EH (cell line): ENCODE data around the gene PVRIG.
A peak's percentile ranks its signal among the peaks of the same experiment; 100 is the strongest.
"Not testable (repeated sequence)": the region's sequence is repeated elsewhere in the genome, so short reads cannot be mapped to it uniquely, and the experiment has no call there.

Source experiments
- DNase-seq: peaks from one replicate; pipeline ENCODE4 v3.0.0-alpha.2; 2015; ENCODE audit warnings: low read depth

Gene PVRIG

DNA sequence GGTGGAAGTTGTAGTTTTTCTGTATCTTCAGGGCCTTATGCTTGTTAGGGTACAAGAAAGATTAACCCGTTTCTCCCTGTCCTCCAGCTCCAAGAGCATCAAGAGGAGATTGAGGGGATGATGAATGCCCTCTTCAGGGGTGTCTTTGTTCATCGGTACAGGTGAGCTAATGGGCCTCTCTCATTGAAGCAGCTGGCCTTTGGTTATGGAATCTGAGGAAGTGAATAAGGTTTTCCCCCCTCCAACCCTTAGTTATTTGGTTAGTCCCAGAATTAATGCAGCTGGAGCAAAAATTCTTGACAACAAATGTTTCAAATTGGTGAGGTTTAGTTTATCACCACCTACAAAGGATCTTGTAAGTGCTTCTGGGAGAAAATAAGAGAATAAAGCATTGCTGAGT, 24.5 kb upstream of the PVRIG start:
- no peak for DNase-seq

DNA sequence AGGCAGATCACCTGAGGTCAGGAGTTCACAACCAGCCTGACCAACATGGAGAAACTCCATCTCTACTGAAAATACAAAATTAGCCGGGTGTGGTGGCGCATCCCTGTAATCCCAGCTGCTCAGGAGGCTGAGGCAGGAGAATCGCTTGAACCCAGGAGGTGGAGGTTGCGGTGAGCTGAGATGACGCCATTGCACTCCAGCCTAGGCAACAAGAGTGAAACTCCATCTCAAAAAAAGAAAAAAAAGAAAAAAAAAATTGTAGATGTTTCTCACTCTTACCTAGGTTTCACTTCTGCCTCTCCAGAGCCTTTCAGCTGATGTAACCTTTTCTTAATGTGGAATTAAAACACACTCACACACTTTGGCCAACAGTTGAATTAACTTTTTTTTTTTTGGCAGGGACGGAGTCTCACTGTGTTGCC, 23.8 kb upstream of the PVRIG start:
- DNase-seq: not testable (repeated sequence)

DNA sequence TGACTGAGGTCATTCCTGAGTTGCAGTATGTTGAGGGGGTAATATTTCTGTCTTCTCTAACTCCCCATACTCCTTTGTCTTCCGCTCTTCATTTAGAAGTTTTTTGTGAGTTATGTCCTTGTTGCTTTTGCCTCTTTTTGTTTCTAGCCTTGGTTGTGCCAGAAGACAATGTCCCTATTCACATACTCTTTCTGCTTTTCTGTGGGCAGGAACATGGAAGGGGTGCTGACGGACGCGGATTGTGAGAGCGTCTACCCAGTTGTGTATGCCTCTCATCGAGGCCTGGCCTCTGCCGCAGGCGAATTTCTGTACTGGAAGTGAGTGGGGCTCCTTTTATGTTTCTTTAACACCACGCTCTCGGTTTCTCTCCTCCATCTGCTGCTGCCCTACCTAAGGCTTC, 21.5 kb upstream of the PVRIG start:
- no peak for DNase-seq

DNA sequence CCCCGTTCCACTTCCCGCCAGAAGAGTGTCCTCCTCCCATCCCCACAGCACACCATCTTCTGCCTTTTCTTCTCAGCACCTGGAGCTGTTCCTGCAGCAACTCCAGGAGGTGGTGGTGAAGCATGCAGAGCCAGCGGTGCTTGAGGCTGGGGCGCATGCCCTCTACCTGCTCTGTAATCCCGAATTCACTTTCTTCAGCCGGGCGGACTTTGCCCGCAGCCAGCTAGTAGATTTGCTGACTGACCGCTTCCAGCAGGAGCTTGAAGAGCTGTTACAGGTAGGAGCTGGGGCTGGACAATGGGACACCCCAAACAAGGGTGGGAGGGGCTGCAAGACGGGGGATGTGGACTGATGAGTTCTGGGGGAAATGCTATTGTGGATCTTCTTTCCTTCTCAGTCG, 19.1 kb upstream of the PVRIG start:
- DNase-seq: no peak

DNA sequence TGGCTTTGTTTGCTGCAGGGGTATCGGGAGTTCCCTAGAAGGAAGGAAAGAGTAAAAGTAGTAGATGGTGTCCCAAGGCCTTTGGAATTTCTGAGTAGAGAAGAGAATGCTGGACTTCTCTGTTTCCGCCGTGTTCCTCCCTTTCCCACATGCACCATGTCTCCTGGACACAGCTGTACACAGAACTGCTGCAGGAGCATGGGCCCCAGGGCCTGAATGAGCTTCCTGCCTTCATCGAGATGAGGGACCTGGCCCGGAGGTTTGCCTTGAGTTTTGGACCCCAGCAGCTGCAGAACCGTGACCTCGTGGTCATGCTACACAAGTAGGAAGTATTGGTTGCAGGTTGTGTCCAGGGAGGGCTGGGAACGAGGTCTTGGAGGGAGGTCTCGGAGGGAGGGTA, 15.3 kb upstream of the PVRIG start:
- no peak for DNase-seq

DNA sequence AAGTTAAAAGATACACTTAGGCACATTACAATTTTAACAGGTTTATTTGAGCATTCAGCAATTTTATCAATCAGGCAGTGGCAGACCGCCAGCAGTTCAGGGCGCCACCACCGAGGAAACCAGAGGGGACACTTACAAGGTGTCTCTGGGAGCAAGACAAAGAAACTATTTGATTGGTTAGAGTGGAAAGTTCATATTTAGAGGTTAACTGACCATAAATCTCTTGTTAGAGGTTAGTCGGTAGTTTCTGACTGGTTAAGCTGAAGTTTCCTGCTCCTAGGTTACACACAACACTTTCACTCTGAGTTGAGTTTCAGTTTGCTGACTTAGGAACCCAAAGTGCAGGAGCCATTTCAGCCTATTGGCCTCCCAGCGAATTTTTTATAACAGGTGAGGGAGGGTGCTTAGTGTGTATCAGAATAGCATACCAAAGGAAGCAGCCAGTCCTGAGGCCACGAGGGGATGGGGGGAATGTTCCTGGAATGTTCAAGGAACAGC, 10.8 kb upstream of the PVRIG start:
- no peak for DNase-seq

DNA sequence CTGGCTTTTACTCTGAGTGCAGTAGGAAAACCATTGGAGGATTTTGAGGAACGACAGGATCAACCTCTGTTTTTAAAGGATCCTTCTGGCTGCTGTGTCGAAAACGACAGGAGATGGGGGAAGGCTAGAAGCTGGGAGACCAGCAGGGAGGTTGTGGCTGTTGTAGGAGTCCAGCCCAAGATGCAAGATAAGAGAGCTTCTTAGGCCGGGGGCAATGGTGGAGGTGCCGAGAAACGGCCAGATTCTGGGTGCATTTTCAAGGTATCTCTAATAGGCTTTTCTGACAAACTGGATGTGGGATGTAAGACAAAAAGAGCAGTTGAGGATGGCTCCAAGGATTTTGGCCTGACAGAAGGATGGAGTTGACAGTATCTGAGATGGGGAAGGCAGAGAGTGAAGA, 10.3 kb upstream of the PVRIG start:
- no peak for DNase-seq

DNA sequence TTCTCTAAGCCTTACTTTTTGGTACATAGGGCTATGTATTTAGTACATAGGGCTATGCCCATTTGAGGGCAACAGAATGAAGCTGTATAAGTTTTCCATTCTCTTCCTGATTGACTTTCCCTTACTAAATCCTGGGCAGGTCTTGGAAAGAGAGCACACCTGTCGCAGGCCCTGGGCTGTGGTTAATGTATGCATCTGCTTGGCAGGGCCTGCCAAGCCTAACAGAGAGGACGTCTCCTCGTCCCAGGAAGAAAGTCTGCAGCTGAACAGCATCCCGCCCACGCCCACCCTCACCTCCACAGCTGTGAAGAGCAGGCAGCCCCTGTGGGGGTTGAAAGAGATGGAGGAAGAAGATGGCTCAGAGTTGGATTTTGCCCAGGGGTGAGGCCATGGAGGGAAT, 8.9 kb upstream of the PVRIG start:
- DNase-seq: no peak

DNA sequence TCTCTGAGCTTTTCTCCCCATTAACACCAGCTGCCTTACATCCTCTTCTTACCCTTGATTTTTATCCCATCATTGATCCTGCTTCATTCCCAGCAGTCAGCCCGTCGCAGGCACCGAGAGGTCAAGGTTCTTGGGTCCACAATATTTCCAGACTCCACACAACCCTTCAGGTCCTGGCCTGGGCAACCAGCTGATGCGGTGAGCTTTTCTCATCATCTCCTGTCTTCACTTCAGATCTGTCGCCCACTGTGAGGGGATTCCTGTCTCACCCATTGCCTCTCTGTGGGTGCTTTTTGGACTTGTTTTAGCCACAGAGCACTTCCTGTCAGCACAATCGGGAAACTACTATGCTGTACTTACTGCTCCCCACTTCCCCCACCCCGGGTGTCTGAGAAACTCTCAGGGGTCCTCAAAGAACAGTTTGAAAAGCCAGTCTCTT, 8.4 kb upstream of the PVRIG start:
- no peak for DNase-seq

DNA sequence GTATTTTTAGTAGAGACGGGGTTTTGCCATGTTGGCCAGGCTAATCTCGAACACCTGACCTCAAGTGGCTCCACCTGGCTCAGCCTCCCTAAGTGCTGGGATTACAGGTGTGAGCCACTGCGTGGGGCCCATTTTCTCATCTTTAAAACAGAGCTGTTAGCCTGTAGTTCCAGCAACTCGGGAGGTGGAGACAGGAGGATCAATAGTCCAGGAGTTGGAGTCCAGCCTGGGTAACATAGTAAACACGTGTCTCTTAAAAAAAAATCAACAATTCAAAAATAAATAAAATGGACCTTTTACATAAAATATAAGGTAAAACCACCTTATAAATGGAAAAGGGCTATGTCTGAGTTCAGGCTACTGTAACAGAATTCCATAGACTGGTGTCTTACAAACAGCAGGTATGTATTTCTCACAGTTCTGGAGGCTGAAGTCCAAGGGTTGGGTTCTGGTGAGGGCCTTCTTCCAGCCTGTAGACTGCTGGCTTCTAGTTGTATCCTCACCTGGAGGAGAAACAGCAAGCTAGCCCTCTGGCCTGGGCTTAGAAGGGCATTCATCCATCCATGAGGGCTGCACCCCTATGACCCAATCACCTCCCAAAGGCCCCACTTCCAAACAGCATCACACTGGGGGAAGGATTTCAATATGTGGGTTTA, 7.0 kb upstream of the PVRIG start:
- DNase-seq: no peak

DNA sequence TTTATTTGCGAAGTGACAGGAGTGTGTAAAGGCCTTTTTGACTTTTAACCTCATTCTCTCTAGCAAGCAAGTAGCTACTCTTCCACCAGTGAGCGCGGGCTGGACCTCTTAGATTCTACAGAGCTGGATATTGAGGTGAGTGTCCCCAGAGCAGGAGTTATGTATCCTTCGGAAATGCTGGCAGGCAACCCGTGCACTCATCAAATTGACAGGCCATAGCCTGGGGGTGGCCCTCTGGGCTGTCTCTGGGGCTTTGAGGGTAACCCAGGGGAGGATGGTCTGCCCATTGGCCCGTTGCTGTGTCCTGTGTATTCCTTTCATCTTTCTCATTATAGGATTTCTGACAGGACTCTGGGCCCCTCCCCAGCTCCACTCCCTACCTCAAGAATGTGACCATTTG, 6.1 kb upstream of the PVRIG start:
- no peak for DNase-seq

DNA sequence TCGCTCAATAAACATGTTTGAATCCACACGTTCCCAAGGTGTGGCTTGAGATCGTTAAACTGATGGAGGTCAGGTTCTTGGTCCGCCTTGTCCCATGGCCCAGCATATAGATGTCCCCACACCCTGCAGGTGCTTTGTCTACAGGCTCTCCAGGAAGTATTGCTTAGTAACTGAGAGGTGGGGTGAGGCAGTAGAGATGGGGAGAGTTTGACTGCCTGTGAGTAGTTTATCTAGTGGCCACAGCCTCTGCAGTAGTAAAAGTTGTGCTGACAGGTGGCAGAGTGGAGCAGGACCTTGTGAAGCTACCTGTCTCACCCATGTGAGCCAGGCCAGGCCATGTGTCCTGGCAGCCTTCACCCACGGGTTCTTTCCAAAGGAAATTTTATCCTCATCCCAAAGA, 5.4 kb upstream of the PVRIG start:
- not testable (repeated sequence) for DNase-seq

DNA sequence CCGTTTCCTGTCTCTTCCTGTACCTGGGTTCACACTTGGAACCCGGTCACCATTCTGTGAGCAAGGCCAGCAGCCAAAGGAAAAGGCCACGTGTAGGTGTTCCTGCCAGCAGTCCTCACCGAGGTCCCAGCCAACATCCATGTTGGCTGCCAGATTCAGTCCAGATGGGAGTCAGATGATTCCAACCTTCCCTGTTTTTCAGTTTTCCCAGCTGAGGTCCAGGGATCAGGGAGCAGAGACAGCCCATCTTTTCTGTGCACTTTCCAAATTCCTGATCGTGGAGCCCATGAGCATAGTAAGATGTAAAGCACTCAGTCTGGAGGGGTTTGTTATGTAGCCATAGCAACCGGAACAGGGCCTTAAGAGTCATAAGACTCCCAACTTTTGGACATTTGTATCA, 3.9 kb upstream of the PVRIG start:
- DNase-seq: peak; percentile 35

DNA sequence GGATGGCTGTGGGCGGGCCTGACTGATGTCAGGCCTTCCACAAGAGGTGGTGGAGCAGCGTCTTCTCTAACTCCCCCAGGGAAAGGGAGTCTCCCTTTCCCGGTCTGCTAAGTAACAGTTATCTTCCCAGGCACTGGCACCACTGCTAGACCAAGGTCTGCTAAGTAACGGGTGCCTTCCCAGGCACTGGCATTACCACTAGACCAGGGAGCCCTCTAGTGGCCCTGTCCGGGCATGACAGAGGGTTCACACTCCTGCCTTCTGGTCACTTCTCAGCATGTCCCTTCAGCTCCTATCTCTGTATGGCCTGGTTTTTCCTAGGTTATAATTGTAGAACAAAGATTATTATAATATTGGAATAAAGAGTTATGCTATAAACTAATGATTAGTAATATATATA, 1.8 kb upstream of the PVRIG start:
- peak; percentile 59 for DNase-seq

DNA sequence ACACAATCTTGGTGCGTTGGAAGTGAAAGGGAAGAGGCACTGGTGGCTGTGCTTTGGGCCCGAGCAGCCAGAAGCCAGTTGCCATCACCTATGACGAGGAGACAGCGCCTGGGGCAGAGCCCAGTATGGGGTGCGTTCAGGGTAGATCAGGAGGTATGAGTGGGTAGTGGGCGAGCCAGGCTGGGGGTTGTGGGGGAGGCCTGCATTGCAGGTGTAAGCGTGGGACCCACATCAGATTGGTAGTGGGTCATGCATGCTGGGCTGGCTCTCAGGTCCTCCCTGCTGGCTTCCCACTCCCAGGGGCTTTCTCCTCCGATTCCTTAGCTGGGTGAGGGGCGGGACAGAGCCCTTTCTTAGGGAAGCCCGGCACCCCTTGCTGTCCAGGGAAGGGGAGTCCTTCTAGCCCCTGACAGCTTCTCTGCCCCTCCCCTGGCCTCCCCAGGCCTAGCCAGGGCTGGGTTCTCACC, 445 bp upstream of the PVRIG start:
- DNase-seq: no peak

DNA sequence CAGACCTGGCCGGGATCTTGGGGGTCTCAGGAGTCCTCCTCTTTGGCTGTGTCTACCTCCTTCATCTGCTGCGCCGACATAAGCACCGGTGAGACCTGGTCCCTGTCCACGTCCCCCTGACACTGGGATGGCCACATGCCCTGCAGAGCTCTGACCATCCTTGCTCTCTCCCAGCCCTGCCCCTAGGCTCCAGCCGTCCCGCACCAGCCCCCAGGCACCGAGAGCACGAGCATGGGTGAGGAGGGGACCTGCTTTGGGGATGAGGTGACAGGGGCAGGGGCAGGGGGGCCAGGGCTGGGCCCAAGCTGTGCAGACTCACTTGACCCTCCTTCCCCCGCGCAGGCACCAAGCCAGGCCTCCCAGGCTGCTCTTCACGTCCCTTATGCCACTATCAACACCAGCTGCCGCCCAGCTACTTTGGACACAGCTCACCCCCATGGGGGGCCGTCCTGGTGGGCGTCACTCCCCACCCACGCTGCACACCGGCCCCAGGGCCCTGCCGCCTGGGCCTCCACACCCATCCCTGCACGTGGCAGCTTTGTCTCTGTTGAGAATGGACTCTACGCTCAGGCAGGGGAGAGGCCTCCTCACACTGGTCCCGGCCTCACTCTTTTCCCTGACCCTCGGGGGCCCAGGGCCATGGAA, 959 bp downstream of the PVRIG start:
- no peak for DNase-seq

DNA sequence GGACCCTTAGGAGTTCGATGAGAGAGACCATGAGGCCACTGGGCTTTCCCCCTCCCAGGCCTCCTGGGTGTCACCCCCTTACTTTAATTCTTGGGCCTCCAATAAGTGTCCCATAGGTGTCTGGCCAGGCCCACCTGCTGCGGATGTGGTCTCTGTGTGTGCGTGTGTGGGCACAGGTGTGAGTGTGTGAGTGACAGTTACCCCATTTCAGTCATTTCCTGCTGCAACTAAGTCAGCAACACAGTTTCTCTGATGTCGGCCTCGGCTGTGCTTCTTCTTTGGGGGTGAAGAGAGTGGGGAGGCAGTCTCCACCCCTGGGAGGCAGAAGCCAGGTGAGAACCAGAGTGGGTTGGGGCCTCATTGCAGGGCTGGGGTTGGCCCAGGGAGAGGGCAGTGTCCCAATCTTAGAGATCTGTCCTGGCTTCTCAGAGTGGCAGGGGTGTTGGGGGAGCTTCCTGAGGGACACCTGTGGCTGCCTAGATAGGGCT, 1.5 kb downstream of the PVRIG start:
- DNase-seq: no peak

DNA sequence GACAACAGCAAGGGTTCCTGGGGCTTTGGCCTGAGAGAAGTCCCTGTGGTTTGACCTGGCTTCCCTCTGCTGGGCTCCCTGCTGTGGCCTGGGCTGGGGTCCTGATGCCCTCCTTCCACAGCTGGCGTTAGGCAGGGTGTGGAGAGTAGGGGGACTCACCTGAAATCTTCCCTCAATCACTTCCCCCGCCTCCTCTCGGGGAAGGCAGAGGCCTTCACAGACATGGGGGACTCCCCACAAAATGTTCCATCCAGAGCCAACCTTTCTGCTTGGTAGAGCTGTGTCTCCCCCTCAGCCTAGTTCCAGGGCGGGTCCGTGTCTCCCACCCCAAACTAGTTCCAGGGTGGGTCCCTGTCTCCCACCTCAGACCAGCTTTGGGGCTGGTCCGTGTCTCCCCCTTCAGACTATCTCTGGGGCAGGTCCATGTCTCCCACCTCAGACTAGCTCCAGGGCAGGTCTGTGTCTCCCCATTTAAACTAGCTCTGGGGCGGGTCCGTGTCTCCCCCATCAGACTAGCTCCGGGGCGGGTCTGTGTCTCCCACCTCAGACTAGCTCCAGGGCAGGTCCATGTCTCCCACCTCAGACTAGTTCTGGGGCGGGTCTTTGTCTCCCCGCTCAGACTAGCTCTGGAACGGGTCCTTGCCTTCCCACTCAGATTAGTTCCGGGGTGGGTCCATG, 2.2 kb downstream of the PVRIG start:
- DNase-seq: no peak

DNA sequence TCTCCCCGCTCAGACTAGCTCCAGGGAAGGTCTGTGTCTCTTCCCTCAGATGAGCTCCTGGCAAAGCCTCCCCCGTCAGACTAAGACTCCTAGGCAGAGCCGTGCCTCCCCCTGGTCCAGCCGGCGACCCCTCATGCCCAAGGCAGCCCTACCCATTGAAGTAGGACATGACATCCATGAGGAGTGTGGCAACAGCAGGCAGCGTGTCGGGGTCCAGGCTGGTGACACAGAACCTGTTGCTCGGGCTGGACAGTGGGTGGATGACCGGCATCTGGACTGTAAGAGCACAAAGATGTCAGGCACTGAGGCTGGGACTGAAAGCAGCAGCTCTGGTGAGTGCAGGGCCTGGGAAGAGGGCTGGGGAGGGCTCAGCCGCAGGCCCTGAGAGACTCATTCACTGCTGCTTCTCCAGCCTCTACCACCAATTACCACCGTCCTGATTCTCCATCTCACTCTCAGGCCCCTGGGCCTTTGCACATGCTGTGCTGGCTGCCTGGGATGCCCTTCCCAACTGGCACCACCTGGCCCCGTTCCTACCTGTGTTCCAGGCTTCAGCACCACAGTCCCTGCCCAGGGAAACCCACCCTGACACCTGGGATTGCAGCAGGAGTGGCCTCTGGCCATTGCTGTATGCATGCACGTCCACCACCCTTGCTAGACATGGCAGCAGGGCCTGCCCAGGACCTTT, 2.8 kb downstream of the PVRIG start:
- DNase-seq: no peak

DNA sequence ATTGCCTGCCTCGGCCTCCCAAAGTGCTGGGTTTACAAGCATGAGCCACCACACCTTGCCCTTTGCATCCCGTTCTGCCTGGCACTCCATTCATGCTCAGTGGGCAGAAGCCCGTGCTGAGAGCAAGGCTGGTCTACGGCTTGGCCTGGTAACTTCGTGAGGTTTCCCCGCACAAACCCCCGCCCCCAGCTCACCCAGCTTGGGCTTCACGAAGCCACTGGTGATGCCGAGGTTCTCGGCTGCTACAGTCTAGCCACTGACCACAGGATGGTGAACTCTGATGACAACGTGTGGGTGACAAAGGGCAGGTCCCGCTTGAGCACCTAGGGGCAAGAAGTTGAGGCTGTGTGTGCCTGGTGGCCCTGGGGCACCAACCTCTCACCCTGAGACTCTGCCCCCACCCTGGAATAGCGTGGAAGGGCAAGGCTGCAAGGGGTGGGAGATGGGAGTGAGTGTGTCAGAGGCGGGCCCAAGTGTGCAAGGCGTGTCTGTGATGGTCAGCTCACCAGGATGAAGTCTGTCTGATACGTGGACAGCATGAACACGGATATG, 3.7 kb downstream of the PVRIG start:
- DNase-seq: not testable (repeated sequence)

DNA sequence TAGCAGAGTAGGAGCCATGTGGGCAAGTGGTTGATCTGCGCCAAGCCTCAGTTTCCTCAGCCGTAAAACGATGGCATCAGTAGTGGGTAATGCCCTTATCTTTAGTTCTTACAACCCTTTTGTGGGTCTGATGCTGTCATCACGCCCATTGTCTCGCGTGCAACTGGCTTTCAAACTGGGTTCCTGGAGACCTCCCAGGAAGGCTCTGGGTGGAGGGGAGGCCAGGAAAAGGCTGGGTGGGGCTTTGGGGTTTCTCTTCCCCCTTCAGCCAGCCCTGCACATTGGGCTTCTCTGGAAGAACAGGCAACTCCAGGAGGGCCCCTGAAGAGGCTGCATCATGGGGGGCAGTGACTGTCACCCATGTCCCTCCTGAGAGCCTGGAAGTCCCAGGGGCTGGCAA, 5.1 kb downstream of the PVRIG start:
- not testable (repeated sequence) for DNase-seq

DNA sequence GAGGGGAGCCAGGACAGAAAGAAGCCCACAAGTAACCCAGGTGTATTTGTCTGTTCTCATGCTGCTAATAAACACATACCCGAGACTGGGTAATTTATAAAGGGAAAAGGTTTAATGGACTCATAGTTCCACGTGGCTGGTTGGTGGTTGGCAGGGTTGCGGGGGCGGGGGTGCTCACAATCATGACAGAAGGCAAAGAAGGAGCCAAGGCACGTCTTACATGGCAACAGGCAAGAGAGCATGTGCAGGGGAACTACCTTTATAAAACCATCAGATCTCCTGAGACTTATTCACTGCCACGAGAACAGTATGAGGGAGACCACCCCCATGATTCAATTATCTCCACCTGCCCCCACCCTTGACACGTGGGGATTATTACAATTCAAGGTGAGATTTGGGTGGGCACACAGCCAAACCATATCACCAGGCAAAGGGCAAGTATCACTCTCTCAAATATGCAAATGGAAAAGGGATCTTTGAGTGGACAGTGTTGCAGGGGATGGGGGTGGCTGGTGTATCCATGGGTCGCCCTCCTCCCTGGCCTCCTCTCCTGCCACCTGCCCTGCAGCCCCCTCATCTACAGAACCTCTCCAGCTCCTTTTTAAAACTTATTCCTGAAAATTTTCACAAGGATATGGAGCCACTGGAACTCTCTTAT, 15.0 kb downstream of the PVRIG start:
- DNase-seq: not testable (repeated sequence)
